Glutamatergic neuron (in vitro differentiated cells): ENCODE results near the gene IMP4. TPM values are rescaled to one million over a fixed set of nuclear protein-coding genes. Genes with fewer than 3 reads are reported as not detected.
A peak's percentile ranks its signal among the peaks of the same experiment; 100 is the strongest.

Experiments
- DNase-seq: peaks from one replicate; pipeline ENCODE4 v3.0.0; 2022
- H3K27ac Mint-ChIP-seq: one replicate; pipeline ENCODE4 v1.8.0; 2020; ENCODE audit warnings: mild to moderate bottlenecking, mixed read lengths, inconsistent platforms; ENCODE audit not compliant: unreplicated experiment
- H3K27me3 Mint-ChIP-seq: one replicate; pipeline ENCODE4 v1.8.0; 2020; ENCODE audit warnings: mild to moderate bottlenecking, moderate library complexity, mixed read lengths, inconsistent platforms; ENCODE audit not compliant: unreplicated experiment
- H3K36me3 Mint-ChIP-seq: one replicate; pipeline ENCODE4 v1.8.0; 2020; ENCODE audit warnings: mild to moderate bottlenecking, mixed read lengths, inconsistent platforms; ENCODE audit not compliant: unreplicated experiment
- H3K4me1 Mint-ChIP-seq: one replicate; pipeline ENCODE4 v1.8.0; 2020; ENCODE audit warnings: mild to moderate bottlenecking, low read depth, mixed read lengths, inconsistent platforms; ENCODE audit not compliant: unreplicated experiment
- H3K4me3 Mint-ChIP-seq: one replicate; pipeline ENCODE4 v1.8.0; 2020; ENCODE audit warnings: mild to moderate bottlenecking, mixed read lengths, inconsistent platforms; ENCODE audit not compliant: unreplicated experiment
- H3K9me3 Mint-ChIP-seq: one replicate; pipeline ENCODE4 v1.8.0; 2020; ENCODE audit warnings: mild to moderate bottlenecking, moderate library complexity, mixed read lengths, inconsistent platforms; ENCODE audit not compliant: unreplicated experiment
- CTCF ChIP-seq: fragments of 200-600 bp; sonication (generic); IDR thresholded peaks from one replicate; pipeline ENCODE4 v1.5.0; 2021; ENCODE audit not compliant: partially characterized antibody, unreplicated experiment
- total RNA-seq: library from RNA; stranded (reverse); fragmentation: NEBNext Ultra II Directional; extraction: Animal tissue kit (Norgen Biotek cat#: 25700); gene quantifications from one replicate; pipeline ENCODE4 v1.2.1, GENCODE V29; 2021; ENCODE audit not compliant: unreplicated experiment

The IMP4 gene
- total RNA-seq, 1 donor from 2014 or later = 48.3 TPM

- Mint-ChIP-seq H3K27me3 (peaks cover 10% of the 10 kb centered on the region), H3K4me1 (peaks cover 11% of the 10 kb centered on the region), H3K36me3 (peaks cover 20% of the 10 kb centered on the region), H3K4me3 (no peak overlapping the region), H3K27ac (no peak overlapping the region), H3K9me3 (peaks cover 15% of the 10 kb centered on the region)
- no peak for DNase-seq
- TF ChIP-seq CTCF = no peak
Observed at GRCh38 chr2:130369311-130369964, 26.7 kb downstream of the IMP4 start.

GRCh38 chr2:130369965-130370341, 27.3 kb downstream of the IMP4 start:
- peaks cover 11% of the 10 kb centered on the region for H3K27me3 Mint-ChIP-seq
- H3K36me3 Mint-ChIP-seq = peaks cover 20% of the 10 kb centered on the region
- no peak for TF ChIP-seq CTCF
- H3K27ac Mint-ChIP-seq = no peak overlapping the region
- peaks cover 12% of the 10 kb centered on the region for H3K4me1 Mint-ChIP-seq
- no peak for DNase-seq
- H3K9me3 Mint-ChIP-seq = peaks cover 16% of the 10 kb centered on the region
- no peak overlapping the region for H3K4me3 Mint-ChIP-seq

GRCh38 chr2:130370490-130370889, 27.8 kb downstream of the IMP4 start:
- Mint-ChIP-seq H3K9me3 (peaks cover 17% of the 10 kb centered on the region), H3K27me3 (peaks cover 12% of the 10 kb centered on the region), H3K36me3 (peaks cover 20% of the 10 kb centered on the region), H3K4me1 (peaks cover 13% of the 10 kb centered on the region), H3K4me3 (peak overlapping the region; percentile 91), H3K27ac (no peak overlapping the region)
- no peak for DNase-seq
- TF ChIP-seq CTCF = no peak

- H3K36me3 Mint-ChIP-seq = peaks cover 27% of the 10 kb centered on the region
- H3K4me1 Mint-ChIP-seq = peaks cover 13% of the 10 kb centered on the region
- peaks cover 14% of the 10 kb centered on the region for H3K27me3 Mint-ChIP-seq
- DNase-seq = no peak
- H3K9me3 Mint-ChIP-seq = peaks cover 20% of the 10 kb centered on the region
- H3K4me3 Mint-ChIP-seq = peak overlapping the region; percentile 91
- TF ChIP-seq CTCF = no peak
- peak overlapping the region; percentile 90 for H3K27ac Mint-ChIP-seq
Observed at GRCh38 chr2:130371723-130372054, 29.0 kb downstream of the IMP4 start.

- Mint-ChIP-seq H3K36me3 (peaks cover 27% of the 10 kb centered on the region), H3K4me3 (peak overlapping the region; percentile 93), H3K4me1 (peaks cover 13% of the 10 kb centered on the region), H3K27me3 (peaks cover 13% of the 10 kb centered on the region), H3K27ac (peak overlapping the region; percentile 90), H3K9me3 (peaks cover 20% of the 10 kb centered on the region)
- peak; percentile 99 for DNase-seq
- TF ChIP-seq CTCF = peak; percentile 100
Observed at GRCh38 chr2:130372055-130372832, 29.5 kb downstream of the IMP4 start.
